ENCODE results near the gene DHX15. TPM values are rescaled to one million over a fixed set of nuclear protein-coding genes. Genes with fewer than 3 reads are reported as not detected.

Gene DHX15
- total RNA-seq, 1 donor from 2014 or later = 46.6 TPM

DNA sequence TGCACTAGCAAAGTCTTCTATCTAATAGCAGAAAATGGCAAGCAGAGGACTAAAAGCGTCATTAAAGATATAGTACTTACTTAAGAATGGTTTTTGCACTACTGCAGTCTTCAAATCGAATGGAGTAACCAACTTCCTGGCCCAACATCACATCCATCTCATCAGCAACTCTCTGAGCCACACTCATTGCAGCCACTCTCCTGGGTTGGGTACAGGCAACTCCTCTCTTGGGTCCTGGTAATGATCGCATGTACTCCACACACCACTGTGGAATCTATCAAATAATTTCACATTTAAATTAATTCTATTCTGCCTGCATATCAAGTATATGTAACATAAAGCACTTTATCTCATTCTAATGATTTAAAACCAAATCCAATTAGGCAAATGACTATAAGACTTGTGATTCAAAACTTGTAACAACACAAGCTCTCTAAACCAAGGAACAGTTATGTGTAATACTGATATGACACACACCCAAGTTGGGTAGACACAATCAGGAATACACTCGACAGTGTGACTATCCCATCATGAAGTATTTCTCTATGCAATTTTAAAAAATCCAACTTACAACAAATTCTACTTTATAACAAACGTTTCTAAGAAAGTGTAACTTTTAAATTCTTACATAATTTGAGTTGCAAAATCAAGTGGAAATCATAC, 13.6 kb downstream of the DHX15 start:
- intact Hi-C loops (cut with DNase I) = no loop called here
- no peaks in the 10 kb centered on the region for H3K9me3 ChIP-seq
- TF ChIP-seq, protein P1, sequence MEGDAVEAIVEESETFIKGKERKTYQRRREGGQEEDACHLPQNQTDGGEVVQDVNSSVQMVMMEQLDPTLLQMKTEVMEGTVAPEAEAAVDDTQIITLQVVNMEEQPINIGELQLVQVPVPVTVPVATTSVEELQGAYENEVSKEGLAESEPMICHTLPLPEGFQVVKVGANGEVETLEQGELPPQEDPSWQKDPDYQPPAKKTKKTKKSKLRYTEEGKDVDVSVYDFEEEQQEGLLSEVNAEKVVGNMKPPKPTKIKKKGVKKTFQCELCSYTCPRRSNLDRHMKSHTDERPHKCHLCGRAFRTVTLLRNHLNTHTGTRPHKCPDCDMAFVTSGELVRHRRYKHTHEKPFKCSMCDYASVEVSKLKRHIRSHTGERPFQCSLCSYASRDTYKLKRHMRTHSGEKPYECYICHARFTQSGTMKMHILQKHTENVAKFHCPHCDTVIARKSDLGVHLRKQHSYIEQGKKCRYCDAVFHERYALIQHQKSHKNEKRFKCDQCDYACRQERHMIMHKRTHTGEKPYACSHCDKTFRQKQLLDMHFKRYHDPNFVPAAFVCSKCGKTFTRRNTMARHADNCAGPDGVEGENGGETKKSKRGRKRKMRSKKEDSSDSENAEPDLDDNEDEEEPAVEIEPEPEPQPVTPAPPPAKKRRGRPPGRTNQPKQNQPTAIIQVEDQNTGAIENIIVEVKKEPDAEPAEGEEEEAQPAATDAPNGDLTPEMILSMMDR (IDR thresholded peaks at IDR 0.05) = no peak
- no peak overlapping the region for H3K27ac ChIP-seq
- H3K27me3 ChIP-seq = no peaks in the 10 kb centered on the region
- no peak for DNase-seq (ENCODE audit: low spot score in 2 of 2)
- H3K4me3 ChIP-seq = no peak overlapping the region
- peaks cover 19 to 33% of the 10 kb centered on the region in 2 donors for H3K36me3 ChIP-seq
- peaks cover 0 to 8% of the 10 kb centered on the region in 2 donors for H3K4me1 ChIP-seq

DNA sequence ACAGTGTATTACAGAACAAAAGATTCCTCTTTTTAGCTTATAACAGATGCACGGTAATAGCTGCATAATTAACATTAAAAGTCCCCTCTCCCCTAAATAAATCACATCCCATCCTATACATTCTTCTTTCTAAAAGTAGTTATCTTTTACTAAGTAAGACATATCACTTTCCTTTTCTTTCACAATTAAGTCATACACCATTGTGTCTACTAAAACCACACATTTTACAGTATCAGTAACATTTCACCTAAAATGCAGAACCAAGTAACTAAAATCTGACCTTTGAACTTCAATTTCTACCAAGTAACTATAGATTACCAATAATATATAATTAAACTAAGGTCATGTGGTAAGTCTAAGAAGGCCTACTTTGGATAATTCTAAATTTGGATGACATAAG, 14.2 kb downstream of the DHX15 start:
- Histone ChIP-seq H3K27ac (no peak overlapping the region), H3K36me3 (peaks cover 14 to 28% of the 10 kb centered on the region in 2 donors), H3K4me3 (no peak overlapping the region), H3K9me3 (no peaks in the 10 kb centered on the region), H3K4me1 (peaks cover 0 to 8% of the 10 kb centered on the region in 2 donors), H3K27me3 (no peaks in the 10 kb centered on the region)
- TF ChIP-seq, protein P1 (IDR thresholded peaks at IDR 0.05) = no peak
- no peak for DNase-seq (ENCODE audit: low spot score in 2 of 2)
- intact Hi-C loops (cut with DNase I) = no loop called here

DNA sequence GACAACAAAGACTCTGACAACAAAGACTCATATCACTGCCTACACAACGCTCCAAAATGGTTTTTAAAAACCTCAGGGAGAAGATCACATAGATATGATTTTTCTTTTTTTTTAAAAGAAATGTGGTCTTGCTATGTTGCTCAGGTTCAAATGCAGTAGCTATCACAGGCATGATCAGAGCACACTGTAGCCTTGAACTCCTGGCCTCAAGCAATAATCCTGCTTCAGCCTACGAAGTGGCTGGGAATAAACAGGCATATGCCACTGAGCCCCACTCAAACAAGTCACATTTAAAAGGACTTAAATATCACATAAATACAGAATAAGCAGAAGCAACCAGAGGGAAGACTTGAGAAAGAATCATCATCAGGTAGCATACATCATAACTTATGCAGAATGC, 14.7 kb downstream of the DHX15 start:
- peaks cover 10 to 23% of the 10 kb centered on the region in 2 donors for H3K36me3 ChIP-seq
- peaks cover 0 to 8% of the 10 kb centered on the region in 2 donors for H3K4me1 ChIP-seq
- no peak overlapping the region for H3K4me3 ChIP-seq
- TF ChIP-seq, protein P1 (IDR thresholded peaks at IDR 0.05) = no peak
- no peaks in the 10 kb centered on the region for H3K27me3 ChIP-seq
- DNase-seq (ENCODE audit: low spot score in 2 of 2) = no peak
- H3K27ac ChIP-seq = no peak overlapping the region
- intact Hi-C loops (cut with DNase I) = no loop called here
- H3K9me3 ChIP-seq = no peaks in the 10 kb centered on the region

GRCh38 chr4:24568425-24568824, 15.9 kb downstream of the DHX15 start:
- intact Hi-C loops (cut with DNase I) = no loop called here
- TF ChIP-seq, protein P1 (IDR thresholded peaks at IDR 0.05) = no peak
- no peaks in the 10 kb centered on the region for H3K27me3 ChIP-seq
- H3K4me1 ChIP-seq = peaks cover 0 to 8% of the 10 kb centered on the region in 2 donors
- peaks cover 6 to 19% of the 10 kb centered on the region in 2 donors for H3K36me3 ChIP-seq
- H3K4me3 ChIP-seq = no peak overlapping the region
- no peak for DNase-seq (ENCODE audit: low spot score in 2 of 2)
- no peak overlapping the region for H3K27ac ChIP-seq
- H3K9me3 ChIP-seq = no peaks in the 10 kb centered on the region

DNA sequence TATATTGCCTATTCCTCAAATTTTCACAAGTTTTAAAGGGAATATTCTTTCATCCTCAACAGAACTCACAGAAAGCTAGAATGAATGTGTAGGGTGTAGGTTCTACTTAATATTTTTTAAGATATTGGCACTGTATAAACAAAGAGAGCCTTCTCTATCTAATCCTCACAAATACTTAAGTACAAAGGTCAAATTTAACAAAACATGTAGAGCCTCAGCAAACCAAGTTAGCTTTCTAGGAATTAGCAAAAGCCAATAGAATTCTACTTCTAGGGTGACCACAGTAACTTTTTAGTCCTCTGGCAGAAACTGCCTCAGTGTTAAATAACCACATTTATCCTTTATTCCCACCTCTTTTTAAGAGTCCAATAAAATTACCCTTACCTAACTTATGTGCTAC, 19.3 kb downstream of the DHX15 start:
- TF ChIP-seq, protein P1 (IDR thresholded peaks at IDR 0.05) = no peak
- Histone ChIP-seq H3K9me3 (no peaks in the 10 kb centered on the region), H3K36me3 (peaks cover 0 to 23% of the 10 kb centered on the region in 2 donors), H3K4me3 (no peak overlapping the region), H3K27ac (no peak overlapping the region), H3K4me1 (peaks cover 0 to 4% of the 10 kb centered on the region in 2 donors), H3K27me3 (no peaks in the 10 kb centered on the region)
- DNase-seq (ENCODE audit: low spot score in 2 of 2) = no peak
- intact Hi-C loops (cut with DNase I) = no loop called here

Measured in ascending aorta (tissue), 2 donors.